NCI-H2107 treated with DMSO at 0.1 percent for 48 hours (cell line): ENCODE results near the gene OR52D1.

ENCODE experiments used
- DNase-seq: peaks from one replicate; lab custom pipeline; 2025; ENCODE audit not compliant: unreplicated experiment; lab: John Stamatoyannopoulos, UW

The OR52D1 gene

GRCh38 chr11:5509803-5510202 lies 21.3 kb downstream of the OR52D1 start, which contains the start of gene UBQLN3:
UBQLN3 (minus strand) TSS chr11:5509957; CDS start chr11:5509558, 399 bp downstream.
- no peak for DNase-seq

- no peak for DNase-seq
Observed at GRCh38 chr11:5514841-5515240, 26.4 kb downstream of the OR52D1 start.

- no peak for DNase-seq
Observed at GRCh38 chr11:5516599-5516998, 28.1 kb downstream of the OR52D1 start, which contains the start of gene UBQLNL. UBQLNL (minus strand) TSS chr11:5516699; CDS start chr11:5516441, 258 bp downstream.

GRCh38 chr11:5521540-5521939 lies 33.1 kb downstream of the OR52D1 start:
- no peak for DNase-seq

GRCh38 chr11:5522308-5522707 lies 33.8 kb downstream of the OR52D1 start:
- no peak for DNase-seq

GRCh38 chr11:5524756-5525155 lies 36.3 kb downstream of the OR52D1 start:
- peak; percentile 4 for DNase-seq

GRCh38 chr11:5527716-5528115 lies 39.2 kb downstream of the OR52D1 start:
- DNase-seq = no peak

- no peak for DNase-seq
Observed at GRCh38 chr11:5528495-5528894, 40.0 kb downstream of the OR52D1 start.

GRCh38 chr11:5531053-5531831 lies 42.8 kb downstream of the OR52D1 start:
- no peak for DNase-seq

GRCh38 chr11:5534046-5534445 lies 45.6 kb downstream of the OR52D1 start:
- DNase-seq = no peak

- no peak for DNase-seq
Observed at GRCh38 chr11:5536482-5536881, 48.0 kb downstream of the OR52D1 start.
